Measurements from ENCODE around the gene CTNNAL1.

Gene CTNNAL1

GRCh38 chr9:109026306-109026705 is 13.0 kb upstream of the CTNNAL1 start:
- no peak for DNase-seq

- DNase-seq, result no peak
Measured at GRCh38 chr9:109022873-109023272, 9.6 kb upstream of the CTNNAL1 start.

DNA sequence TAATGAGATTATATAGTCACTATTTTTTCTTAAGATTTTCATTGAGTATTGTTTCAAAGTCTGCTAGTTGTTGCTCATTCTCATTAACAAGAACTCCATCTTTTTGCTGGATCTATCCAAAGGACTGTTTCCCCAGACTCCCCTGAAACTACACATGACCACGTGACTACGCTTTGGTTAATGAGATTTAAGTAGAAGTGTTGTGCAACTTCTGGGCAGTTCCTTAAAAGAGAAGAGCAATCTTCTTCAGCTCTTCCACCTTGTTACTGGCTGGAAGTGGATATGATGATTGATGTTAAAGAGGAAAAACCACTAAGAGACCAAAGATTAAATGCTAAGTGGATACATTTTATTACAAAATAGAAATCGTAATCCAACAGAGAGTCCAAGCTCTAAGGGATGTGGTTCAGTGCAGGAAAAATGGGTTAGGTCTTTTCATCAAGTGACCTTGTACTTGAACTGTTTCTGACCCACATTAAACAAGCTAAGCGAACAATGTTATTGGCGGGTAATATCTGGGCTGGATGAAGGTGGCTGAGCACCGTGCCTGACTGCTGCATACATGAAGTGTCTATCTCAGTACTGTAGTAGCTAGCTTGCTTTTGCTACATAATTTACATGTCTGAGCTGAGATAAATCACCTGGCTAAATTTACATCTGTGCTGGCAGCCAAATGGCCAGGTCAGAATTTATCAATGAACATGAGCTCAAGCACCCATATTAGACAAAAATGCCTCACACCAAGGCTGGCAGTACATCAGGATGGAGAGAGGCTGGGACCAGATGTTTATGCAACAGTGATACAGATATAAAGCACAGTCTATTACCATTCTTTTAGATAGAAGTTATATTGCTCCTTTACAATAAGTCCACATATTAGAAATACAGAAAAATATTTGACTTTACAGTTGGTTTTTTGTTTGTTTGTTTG is 7.5 kb upstream of the CTNNAL1 start:
- no peak for DNase-seq

DNA sequence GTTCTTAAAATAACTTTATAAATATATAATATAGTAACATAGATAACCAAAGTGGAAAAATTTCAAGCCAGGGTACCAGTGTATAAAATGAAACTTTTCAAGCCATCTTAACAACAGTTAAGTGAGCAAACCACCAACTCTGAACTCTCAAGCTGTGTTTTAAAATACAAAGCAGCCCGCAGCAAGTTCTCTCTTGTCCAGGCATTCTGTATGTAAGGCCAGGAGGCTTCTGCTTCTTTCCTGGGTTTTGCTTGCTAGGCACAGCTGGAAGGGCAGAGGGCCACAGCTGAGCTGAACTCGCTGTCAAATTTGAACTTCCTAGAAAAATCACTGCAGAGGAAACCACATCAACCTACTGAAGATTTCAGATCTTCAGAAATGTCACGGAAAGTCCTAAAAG is 6.8 kb upstream of the CTNNAL1 start:
- DNase-seq, result no peak

- no peak for DNase-seq
Measured at GRCh38 chr9:109019420-109019819, 6.1 kb upstream of the CTNNAL1 start.

GRCh38 chr9:109017493-109017892 is 4.2 kb upstream of the CTNNAL1 start:
- DNase-seq, result no peak

GRCh38 chr9:109017061-109017460 is 3.8 kb upstream of the CTNNAL1 start:
- DNase-seq, result no peak

DNA sequence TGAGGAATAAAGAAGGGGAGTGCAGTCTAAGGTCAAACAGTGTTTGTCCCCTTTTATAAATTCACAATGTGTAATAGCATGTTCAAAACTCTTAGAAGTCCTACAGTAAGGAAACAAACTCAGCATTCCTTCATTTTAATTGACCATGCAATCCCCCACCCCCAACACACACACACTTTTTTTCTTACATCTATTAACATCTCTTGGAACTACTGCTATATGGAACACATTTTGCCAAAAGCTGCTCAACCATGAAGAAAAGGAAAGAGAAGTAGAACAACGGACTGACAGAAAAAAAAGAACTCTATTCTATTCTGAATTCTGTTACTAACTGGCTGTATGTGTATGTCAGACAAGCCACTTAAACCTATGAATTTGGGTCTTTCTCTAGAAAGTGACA is 2.8 kb upstream of the CTNNAL1 start:
- no peak for DNase-seq

DNA sequence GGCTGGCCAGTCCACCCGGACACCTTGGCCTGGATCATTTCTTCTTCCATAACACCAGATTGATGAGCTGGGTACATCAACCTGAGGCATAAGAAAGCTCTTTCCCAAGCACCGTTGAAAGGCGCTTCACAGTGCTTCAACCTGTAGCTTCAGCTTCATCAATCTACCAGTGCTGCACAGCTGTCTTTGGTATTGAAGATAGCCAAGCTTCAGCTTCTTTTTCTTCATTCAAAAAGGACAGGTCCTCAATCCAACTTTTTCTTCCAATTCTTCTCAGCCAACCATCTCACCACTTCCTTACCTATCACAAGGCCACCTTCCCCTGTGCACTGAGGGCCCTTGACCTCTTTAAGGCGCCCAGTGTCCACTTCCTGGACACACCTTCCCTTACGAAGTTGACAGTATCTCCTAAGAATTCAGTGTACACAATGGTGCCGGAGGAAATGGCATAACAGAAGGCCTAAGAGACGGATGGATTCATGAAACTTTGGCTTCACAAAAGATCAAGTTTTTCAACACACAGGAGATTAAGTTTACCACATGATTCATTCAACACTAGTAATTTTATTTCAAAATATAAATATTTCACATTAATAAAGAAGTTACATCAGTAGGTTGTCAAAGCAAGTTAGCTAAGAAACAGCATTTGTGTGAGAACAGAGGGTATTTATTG is 1.4 kb upstream of the CTNNAL1 start:
- DNase-seq, result no peak

- DNase-seq, result no peak
Measured at GRCh38 chr9:109013679-109014607, 644 bp upstream of the CTNNAL1 start.

DNA sequence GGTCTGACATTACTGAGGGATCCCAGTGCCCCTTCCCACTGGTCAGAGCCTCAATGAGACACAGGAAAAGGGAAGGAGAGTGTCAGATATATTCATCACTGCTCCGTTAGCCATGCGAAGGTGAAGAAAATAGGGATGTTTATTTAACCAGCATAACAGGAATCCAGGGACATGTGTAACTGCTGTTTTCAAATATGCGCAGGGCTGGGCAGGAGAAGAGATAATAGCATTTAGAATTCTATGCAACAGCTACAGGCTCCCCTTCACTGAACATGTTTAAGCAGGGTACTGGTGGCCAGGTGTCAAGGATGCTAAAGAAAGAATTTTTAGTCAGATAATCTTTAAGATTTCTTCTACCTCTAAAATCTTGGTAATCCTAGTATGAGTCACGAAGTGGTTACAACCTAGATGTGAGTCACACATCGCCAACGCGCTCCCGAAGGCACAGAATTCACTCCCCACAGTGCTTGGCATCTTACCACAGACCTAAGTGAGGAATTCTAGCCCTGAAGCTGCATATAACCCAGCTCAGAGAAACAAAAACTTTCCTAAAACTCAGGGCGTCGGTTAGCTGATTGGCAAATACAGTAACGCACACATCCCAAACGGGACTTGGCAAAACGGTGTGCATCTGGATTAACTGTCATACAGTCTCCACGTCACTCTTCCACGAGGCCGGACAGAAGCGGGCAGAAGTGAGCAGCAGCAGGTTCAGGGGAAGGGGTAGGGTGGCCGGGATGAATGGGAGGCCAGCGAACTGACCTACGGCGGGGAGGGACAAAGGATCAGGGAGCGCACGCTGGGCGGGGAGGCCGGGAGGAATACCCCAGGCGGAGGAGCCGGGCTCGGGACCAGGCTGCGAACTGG is 1.1 kb downstream of the CTNNAL1 start:
- peak; percentile 25 to 30 for DNase-seq

DNA sequence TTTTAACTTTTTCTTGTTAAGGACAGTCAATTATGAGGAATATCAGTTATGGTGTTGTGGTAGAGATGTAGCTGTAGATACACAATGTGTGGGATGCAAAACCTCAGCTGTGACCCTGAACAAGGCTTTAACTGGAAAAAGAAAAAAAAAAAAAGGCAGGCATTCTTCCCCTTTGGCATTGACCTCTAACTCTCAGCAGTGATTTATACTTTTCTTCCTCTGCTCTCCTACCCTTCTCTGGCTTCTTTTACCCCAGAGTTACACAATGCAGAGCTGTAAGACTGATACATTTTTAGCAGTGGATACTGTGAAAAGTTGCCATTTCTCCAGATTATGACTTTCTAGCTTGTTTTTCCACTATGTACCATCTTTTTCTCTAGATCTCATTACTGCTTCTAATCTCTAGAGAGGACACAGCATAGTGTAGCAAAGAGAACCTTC is 2.0 kb downstream of the CTNNAL1 start:
- DNase-seq, result no peak

GRCh38 chr9:109010746-109011145 is 2.6 kb downstream of the CTNNAL1 start:
- DNase-seq, result peak; percentile 38 to 62

- no peak for DNase-seq
Measured at GRCh38 chr9:109005678-109006077, 7.6 kb downstream of the CTNNAL1 start.

GRCh38 chr9:109003116-109003515 is 10.2 kb downstream of the CTNNAL1 start:
- DNase-seq, result no peak

GRCh38 chr9:109002141-109002540 is 11.2 kb downstream of the CTNNAL1 start:
- DNase-seq, result no peak

- DNase-seq, result no peak
Measured at GRCh38 chr9:109001275-109001676, 12.0 kb downstream of the CTNNAL1 start.

DNA sequence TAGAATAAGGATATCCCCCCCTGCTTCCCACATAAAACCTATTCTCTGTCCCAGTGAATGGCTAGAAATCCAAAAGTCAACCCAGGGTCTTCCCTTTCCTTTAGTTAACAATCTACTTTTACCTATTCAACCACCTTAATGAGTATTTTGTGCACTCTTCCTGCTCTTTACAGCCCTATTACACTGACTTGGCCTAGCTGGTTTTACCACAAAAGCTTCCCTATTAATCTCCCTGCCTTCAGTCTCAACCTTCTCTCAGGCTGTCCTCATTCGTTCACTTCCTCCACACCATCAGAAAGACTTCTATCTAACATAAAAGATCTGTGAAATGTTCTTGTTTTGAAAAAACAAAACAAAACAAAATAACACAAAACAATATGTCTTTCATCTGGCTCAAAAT is 16.2 kb downstream of the CTNNAL1 start:
- DNase-seq, result no peak

- no peak for DNase-seq
Measured at GRCh38 chr9:108996643-108997042, 16.7 kb downstream of the CTNNAL1 start.

- no peak for DNase-seq
Measured at GRCh38 chr9:108994695-108995094, 18.6 kb downstream of the CTNNAL1 start.

DNA sequence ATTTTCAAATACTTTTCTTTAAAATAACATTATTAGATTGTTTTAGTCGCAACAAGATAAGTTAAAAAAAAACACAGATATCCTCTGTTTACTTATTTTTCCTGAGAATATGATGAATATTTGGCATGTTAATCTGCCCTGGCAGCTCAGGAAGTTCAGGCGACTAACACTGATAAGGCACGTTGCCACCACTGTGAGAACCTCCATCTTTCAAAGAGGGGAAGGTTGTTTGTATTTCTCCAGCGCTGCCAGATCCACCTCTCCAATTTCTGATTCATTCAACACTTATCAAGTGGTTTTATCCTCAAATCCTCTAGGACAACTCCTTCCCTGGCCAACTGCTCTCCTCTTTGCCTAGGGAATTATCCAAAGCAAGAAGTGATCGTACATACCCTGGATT is 21.8 kb downstream of the CTNNAL1 start:
- DNase-seq, result no peak

- DNase-seq, result no peak
Measured at GRCh38 chr9:108983885-108984284, 29.4 kb downstream of the CTNNAL1 start.

All from CD4-positive, alpha-beta T cell treated with Interferon alpha-2 for 1 hour (primary cell).